Measurements from ENCODE around the gene PKP2. TPM values are rescaled to one million over a fixed set of nuclear protein-coding genes. Genes with fewer than 3 reads are reported as not detected.

The PKP2 gene
- total and polyA plus RNA-seq, 2 of the 4 experiments (the other 2 are of a cell fraction), result 0.10 to 0.18 TPM

DNA sequence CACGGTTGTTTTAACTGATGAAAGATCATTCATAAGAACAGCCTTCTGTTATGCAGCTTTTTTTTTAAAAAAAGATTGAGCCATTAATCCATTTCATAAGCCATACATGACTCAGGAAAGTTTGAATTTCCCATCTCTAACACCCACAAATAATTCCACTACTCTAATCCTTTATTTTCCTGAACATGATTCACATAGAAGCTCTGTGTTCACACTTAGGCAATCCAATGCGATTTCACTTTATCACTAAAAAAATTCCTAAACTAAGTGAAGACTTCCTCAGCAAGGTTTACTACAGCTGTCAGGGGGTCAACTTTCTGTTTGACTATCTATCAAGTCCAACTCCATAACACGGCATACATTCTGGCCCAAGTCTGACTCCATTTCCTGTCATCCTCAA lies 25.9 kb downstream of the PKP2 start:
- Histone ChIP-seq H3K4me3 (ENCODE audit: insufficient read depth, low read depth, low read length) (no peak overlapping the region), H3K9me3 (ENCODE audit: control insufficient read depth, insufficient read depth, low read length) (no peaks in the 10 kb centered on the region; the same call in 1 of the 2 replicates), H3K4me1 (ENCODE audit: control insufficient read depth, insufficient read depth, low read length) (no peaks in the 10 kb centered on the region), H4K8ac (ENCODE audit: low read depth in 2 of 2, low read length in 2 of 2) (no peak overlapping the region), H3K27me3 (ENCODE audit: control insufficient read depth, insufficient read depth, low read length) (no peaks in the 10 kb centered on the region), H3K56ac (ENCODE audit: extremely low read depth, insufficient read depth, low read length) (no peak overlapping the region), H3K27ac (ENCODE audit: insufficient read depth, low read length) (no peak overlapping the region), H2AK9ac (replicated peaks; ENCODE audit: low read depth, low read length, poor library complexity) (no peak overlapping the region), H4K91ac (ENCODE audit: insufficient read depth, low read depth, low read length) (no peak overlapping the region), H2BK15ac (ENCODE audit: low read depth, low read length) (no peak overlapping the region), H3K4ac (ENCODE audit: low read depth, low read length) (no peak overlapping the region), H2AFZ (replicated peaks; ENCODE audit: low read length, poor library complexity) (no peak overlapping the region), H3K23ac (ENCODE audit: low read depth, low read length) (no peak overlapping the region), H4K20me1 (ENCODE audit: insufficient read depth, low read length) (no peaks in the 10 kb centered on the region), H3K36me3 (ENCODE audit: control insufficient read depth, insufficient read depth, low read length) (no peaks in the 10 kb centered on the region), H3K4me2 (ENCODE audit: low read depth, low read length) (no peak overlapping the region), H2AK5ac (ENCODE audit: low read depth, low read length) (no peak overlapping the region), H3K18ac (ENCODE audit: low read depth, low read length) (no peak overlapping the region), H2BK5ac (ENCODE audit: low read depth, low read length, poor library complexity, severe bottlenecking) (no peak overlapping the region), H4K5ac (ENCODE audit: low read depth, low read length) (no peak overlapping the region), H3K9me1 (ENCODE audit: insufficient read depth, low read length) (no peaks in the 10 kb centered on the region), H3K9ac (ENCODE audit: low read depth, low read length) (no peak overlapping the region), H2BK120ac (ENCODE audit: low read depth, low read length) (no peak overlapping the region), H3K79me1 (ENCODE audit: low read depth in 1 of 2, low read length in 2 of 2) (no peaks in the 10 kb centered on the region), H2BK20ac (ENCODE audit: low read depth, low read length) (no peak overlapping the region), H3K14ac (replicated peaks; ENCODE audit: low read depth, low read length) (no peak overlapping the region)
- WGBS, 2 experiments (ENCODE audit: extremely low coverage in 2 of 2, insufficient read length in 1 of 2), result 4% methylated on average over 2 of the region's 3 CpGs; no CpG with 5 or more reads in 1 of the 2 experiments
- ChIA-PET POLR2A (ENCODE audit: unreplicated experiment) (no interaction called here), CTCF (interaction anchor here (0.6 kb wide), 1 partner anchor 285 kb away, joined by 7 read pairs; no protein-coding TSS in a partner anchor)
- no peak for DNase-seq
- ATAC-seq (ENCODE audit: low read depth), result no peak
- BruUV-seq (replicated peaks), result no TSS peak
- dilution Hi-C loops (cut with HindIII; ENCODE audit: low sequenced_read_pairs, unreplicated experiment) (no loop called here), intact Hi-C loops (cut with micrococcal nuclease) (no loop called here), in situ Hi-C loops (cut with MboI; ENCODE audit: low sequenced_read_pairs) (no loop called here)
- TF ChIP-seq, protein P1, sequence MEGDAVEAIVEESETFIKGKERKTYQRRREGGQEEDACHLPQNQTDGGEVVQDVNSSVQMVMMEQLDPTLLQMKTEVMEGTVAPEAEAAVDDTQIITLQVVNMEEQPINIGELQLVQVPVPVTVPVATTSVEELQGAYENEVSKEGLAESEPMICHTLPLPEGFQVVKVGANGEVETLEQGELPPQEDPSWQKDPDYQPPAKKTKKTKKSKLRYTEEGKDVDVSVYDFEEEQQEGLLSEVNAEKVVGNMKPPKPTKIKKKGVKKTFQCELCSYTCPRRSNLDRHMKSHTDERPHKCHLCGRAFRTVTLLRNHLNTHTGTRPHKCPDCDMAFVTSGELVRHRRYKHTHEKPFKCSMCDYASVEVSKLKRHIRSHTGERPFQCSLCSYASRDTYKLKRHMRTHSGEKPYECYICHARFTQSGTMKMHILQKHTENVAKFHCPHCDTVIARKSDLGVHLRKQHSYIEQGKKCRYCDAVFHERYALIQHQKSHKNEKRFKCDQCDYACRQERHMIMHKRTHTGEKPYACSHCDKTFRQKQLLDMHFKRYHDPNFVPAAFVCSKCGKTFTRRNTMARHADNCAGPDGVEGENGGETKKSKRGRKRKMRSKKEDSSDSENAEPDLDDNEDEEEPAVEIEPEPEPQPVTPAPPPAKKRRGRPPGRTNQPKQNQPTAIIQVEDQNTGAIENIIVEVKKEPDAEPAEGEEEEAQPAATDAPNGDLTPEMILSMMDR (conservative IDR thresholded peaks at IDR 0.05; ENCODE audit: low read depth, low read length), result no peak
- TF ChIP-seq, protein P2, sequence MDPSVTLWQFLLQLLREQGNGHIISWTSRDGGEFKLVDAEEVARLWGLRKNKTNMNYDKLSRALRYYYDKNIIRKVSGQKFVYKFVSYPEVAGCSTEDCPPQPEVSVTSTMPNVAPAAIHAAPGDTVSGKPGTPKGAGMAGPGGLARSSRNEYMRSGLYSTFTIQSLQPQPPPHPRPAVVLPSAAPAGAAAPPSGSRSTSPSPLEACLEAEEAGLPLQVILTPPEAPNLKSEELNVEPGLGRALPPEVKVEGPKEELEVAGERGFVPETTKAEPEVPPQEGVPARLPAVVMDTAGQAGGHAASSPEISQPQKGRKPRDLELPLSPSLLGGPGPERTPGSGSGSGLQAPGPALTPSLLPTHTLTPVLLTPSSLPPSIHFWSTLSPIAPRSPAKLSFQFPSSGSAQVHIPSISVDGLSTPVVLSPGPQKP (IDR thresholded peaks at IDR 0.05; ENCODE audit: borderline replicate concordance, low read depth, low read length), result no peak
- no peak for TF ChIP-seq FOS (IDR thresholded peaks at IDR 0.05; ENCODE audit: low read depth, low read length)
- TF ChIP-seq RFX5 (IDR thresholded peaks at IDR 0.05; ENCODE audit: low read depth, low read length), result no peak
- no peak for TF ChIP-seq MXI1 (IDR thresholded peaks at IDR 0.05; ENCODE audit: borderline replicate concordance, low read depth, low read length)
- TF ChIP-seq RAD21 (IDR thresholded peaks at IDR 0.05; ENCODE audit: low read length), result no peak
- TF ChIP-seq CEBPB (IDR thresholded peaks at IDR 0.05; ENCODE audit: low read depth, low read length), result no peak
- TF ChIP-seq SMC3 (IDR thresholded peaks at IDR 0.05; ENCODE audit: low read depth, low read length), result no peak
- no peak for TF ChIP-seq POLR2A (IDR thresholded peaks at IDR 0.05; ENCODE audit: low read depth, low read length)
- no peak for TF ChIP-seq NFE2L2 (IDR thresholded peaks at IDR 0.05; ENCODE audit: low read depth, low read length)
- TF ChIP-seq CHD1 (IDR thresholded peaks at IDR 0.05; ENCODE audit: low read depth, low read length), result no peak
- no peak for TF ChIP-seq BHLHE40 (IDR thresholded peaks at IDR 0.05; ENCODE audit: low read depth, low read length)
- TF ChIP-seq, protein P3, sequence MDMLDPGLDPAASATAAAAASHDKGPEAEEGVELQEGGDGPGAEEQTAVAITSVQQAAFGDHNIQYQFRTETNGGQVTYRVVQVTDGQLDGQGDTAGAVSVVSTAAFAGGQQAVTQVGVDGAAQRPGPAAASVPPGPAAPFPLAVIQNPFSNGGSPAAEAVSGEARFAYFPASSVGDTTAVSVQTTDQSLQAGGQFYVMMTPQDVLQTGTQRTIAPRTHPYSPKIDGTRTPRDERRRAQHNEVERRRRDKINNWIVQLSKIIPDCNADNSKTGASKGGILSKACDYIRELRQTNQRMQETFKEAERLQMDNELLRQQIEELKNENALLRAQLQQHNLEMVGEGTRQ (IDR thresholded peaks at IDR 0.05; ENCODE audit: low read depth, low read length), result no peak
- TF ChIP-seq RCOR1 (IDR thresholded peaks at IDR 0.05; ENCODE audit: insufficient replicate concordance, low read length), result no peak
- TF ChIP-seq MAZ (IDR thresholded peaks at IDR 0.05; ENCODE audit: borderline replicate concordance, low read depth, low read length), result no peak
- TF ChIP-seq MAFK (IDR thresholded peaks at IDR 0.05; ENCODE audit: low read depth, low read length), result no peak
